ENCODE data around the gene DCC.

GRCh38 chr18:53531187-53531586 is 1191.2 kb downstream of the DCC start:
- TF ChIP-seq, protein P1, sequence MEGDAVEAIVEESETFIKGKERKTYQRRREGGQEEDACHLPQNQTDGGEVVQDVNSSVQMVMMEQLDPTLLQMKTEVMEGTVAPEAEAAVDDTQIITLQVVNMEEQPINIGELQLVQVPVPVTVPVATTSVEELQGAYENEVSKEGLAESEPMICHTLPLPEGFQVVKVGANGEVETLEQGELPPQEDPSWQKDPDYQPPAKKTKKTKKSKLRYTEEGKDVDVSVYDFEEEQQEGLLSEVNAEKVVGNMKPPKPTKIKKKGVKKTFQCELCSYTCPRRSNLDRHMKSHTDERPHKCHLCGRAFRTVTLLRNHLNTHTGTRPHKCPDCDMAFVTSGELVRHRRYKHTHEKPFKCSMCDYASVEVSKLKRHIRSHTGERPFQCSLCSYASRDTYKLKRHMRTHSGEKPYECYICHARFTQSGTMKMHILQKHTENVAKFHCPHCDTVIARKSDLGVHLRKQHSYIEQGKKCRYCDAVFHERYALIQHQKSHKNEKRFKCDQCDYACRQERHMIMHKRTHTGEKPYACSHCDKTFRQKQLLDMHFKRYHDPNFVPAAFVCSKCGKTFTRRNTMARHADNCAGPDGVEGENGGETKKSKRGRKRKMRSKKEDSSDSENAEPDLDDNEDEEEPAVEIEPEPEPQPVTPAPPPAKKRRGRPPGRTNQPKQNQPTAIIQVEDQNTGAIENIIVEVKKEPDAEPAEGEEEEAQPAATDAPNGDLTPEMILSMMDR (IDR thresholded peaks at IDR 0.05), result no peak
- no peak for TF ChIP-seq POLR2A (IDR thresholded peaks at IDR 0.05)
